ENCODE data around the gene BRD7.

BRD7 gene

DNA sequence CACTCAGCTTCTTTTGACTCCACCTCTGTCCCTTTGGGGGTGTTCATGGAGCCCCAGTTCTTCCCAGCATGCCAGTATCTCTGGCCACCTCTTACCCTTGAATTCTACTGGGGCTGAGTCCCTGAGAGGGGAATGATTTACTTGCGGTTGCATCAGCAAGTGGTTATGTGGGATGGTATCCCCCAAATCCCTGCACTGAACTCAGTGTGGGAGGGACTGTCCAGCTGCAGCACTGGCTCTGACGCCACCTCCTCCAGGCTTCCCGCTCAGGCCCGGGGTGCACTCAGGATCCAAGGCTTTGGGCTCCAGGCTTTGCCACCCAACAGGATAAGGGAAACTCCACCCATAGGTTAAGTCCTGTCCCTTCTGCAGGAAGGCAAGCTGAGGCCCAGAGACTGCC is 21.1 kb upstream of the BRD7 start:
- no peak for DNase-seq

DNA sequence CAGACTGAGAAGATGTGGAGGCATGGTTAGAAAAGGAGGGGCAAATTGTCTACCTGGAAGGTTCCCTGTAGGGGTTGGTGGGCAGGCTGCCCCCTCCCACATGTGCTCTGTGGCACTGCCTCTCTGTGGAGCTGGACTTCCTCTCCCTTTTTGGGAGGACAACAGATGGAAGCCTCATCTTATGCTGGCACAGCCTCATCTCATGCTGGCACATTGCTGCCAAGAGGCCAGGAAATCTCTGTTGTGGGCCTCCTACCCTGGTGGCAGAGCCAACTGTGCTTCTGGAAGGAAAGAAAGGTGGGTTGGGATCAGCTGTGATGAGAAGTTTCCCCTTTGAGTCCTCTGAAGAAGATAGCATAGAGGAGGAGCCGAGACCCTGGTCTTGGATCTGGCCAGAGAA is 19.7 kb upstream of the BRD7 start:
- DNase-seq, result peak in 1 of 14 donors; percentile 92

- peak in 1 of 14 donors; percentile 53 for DNase-seq
Observed at GRCh38 chr16:50386774-50387173, 18.0 kb upstream of the BRD7 start.

GRCh38 chr16:50386139-50386538 is 17.4 kb upstream of the BRD7 start:
- peak in 1 of 14 donors; percentile 14 for DNase-seq

DNA sequence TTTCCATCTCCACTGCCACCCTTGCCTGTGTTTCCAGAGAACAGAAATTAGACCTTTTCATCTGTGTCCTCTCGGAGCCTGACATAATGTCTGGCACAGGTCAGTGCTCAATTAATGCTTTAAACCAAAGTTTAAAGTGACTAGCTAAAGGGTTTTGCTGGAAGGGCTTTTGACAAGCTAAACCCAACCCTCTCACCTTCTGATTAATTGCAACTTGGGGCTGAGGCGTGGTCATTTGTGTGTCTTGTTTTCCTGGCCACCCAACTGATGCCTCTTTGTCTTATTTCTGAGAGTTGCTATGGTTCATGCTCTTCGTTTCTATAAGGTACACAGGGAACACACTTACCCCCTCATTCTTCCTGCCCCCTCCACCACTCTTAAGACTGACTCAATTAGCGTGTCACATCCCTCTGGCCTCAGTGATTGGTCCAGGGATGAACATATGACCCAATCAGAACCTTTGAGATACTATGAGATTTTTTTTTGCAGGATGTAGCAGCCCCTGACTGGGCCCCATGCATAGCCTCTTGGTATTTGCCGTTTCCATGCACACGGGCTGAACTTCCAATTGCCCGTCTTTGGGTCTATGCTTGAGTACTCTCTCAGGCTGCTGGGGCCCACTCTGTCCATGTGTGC is 15.8 kb upstream of the BRD7 start:
- DNase-seq, result no peak

GRCh38 chr16:50381679-50382440 is 13.1 kb upstream of the BRD7 start:
- DNase-seq, result no peak

- DNase-seq, result no peak
Observed at GRCh38 chr16:50378417-50378816, 9.6 kb upstream of the BRD7 start.

DNA sequence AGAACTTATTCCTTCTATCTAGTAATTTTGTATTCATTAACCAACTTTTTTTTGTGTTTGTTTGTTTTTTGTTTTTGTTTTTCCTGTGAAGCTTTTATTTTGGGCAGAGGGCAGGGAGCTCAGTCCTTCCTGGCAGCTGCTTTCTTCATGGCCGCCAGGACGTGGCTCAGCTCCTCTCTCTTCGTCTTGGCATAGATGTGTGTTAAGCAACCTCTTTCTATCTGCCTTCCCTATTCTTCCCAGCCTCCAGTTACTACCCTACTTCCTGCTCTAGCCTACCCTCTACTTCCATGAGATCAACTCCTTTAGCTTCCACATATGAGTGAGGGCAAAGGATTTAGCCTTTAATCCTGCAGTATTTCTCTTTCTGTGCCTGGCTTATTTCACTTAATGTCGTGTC is 8.2 kb upstream of the BRD7 start:
- DNase-seq, result no peak

- DNase-seq, result no peak
Observed at GRCh38 chr16:50373780-50374179, 5.0 kb upstream of the BRD7 start.

- no peak for DNase-seq
Observed at GRCh38 chr16:50373345-50373701, 4.5 kb upstream of the BRD7 start.

DNA sequence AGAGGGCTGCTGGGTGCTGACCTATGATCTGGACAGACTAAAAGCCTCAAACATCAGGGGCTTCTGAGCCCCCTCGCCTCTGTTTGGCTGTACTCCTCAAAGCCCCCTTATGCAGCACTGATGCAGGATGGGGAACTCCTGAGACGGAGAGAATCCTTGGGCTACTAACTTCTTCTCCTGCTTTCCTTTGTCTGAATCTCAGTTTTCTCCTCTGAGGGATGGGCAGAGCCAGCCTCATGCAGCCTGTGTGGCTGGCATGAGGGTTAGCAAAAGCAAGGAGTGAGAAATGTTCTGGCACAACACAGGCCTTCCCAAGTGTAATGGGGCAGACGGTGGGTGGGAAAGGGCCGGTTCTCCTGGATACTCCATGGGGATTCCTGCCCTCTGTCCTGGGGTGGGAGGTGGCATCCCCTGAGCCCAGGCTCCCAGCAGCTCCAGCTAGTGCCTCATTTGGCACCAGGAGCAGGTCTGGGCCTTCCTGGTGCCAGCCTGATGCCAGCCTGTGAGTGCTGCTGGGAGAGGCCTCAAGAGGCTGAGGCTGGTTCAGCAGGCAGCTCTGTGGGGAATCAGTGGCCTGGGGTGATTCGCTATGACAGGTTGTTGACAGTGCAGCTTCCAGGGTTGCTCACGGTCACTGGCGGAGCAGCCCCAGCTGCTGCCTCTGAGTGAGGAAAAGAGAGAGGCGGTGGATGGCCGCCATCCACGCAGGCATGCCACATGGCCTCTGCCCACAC is 4.0 kb upstream of the BRD7 start:
- DNase-seq, result peak in 8 of 14 donors; percentile 19 to 73 (median 44)

DNA sequence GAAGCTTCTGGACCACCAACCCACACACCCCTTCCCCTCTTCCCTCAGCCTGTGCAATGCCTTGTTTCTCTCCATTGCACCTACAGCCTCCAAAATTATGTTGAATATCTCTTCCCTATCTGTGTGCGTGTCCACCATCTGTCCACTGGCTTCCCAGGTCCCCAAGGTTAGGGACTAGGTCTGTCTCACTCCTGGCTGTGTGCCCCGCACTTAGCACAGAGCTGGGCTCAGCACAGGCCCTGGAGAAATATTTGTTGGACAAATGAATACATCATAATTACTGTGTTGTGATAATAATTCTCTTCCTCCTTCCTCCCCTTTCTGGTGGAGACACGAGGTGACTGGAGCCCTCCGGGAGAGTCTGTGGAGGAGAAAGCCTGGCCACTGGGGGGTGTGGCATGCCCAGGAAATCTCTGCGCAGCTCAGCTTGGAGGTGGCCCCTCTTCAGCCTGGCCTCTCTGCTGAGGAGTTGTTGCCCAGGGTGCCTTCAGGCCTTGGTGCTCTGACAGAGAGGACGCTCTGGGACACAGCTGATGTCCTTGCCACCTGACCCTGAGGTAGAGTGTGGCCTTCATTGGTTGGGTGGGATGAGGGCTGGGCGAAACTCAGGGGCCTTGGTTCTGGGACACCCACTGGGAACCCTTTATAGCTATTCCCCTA is 3.3 kb upstream of the BRD7 start:
- peak in 11 of 14 donors; percentile 15 to 55 (median 50) for DNase-seq

GRCh38 chr16:50371036-50371716 is 2.4 kb upstream of the BRD7 start:
- no peak for DNase-seq

GRCh38 chr16:50369133-50369804 is 481 bp upstream of the BRD7 start:
- DNase-seq, result no peak

DNA sequence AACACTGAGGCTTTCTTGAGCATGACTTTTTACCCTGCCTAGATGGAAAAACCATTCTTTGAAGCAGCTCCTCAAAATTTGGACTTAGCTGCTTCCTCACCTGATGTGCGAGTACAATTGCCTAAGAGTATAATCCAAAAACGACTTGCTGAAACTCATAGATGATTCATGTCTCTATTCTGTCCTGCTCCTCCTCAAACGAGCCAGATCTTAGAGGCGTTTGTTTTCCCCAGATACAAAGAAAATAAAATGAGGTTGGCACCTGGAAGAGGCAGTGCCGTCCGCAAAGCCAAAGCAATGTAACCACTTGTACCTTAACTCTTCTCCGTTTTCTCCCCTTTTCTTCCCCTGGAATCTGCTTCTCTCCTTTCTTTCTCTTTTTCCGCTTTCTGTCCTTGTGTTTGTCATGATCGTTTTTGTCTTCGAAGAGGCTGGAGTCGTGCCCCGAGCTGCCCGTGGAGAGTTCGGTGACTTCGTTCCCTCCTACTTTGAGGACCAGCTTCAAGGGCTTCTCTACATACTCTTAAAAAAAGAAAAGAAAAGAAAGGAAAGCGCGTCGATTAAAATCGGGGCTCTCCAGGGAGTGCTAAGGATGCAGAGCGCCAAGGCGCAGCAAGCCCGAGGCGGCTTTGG is 895 bp downstream of the BRD7 start:
- DNase-seq, result no peak

GRCh38 chr16:50365791-50366575 is 2.8 kb downstream of the BRD7 start:
- DNase-seq, result no peak

- DNase-seq, result no peak
Observed at GRCh38 chr16:50363656-50364055, 5.1 kb downstream of the BRD7 start.

- peak in 1 of 14 donors; percentile 51 for DNase-seq
Observed at GRCh38 chr16:50360779-50361178, 8.0 kb downstream of the BRD7 start.

- DNase-seq, result peak in 1 of 14 donors; percentile 33
Observed at GRCh38 chr16:50360033-50360778, 8.6 kb downstream of the BRD7 start.

GRCh38 chr16:50359626-50360025 is 9.2 kb downstream of the BRD7 start:
- no peak for DNase-seq

Data from C1 segment of cervical spinal cord (tissue), 14 donors.